Measurements from ENCODE around the gene OLFML2A.
A peak's percentile ranks its signal among the peaks of the same experiment; 100 is the strongest.

The OLFML2A gene

GRCh38 chr9:124766326-124766725 lies 10.6 kb upstream of the OLFML2A start:
- DNase-seq (ENCODE audit: extremely low spot score) = no peak
- no peak for TF ChIP-seq HDGF (IDR thresholded peaks at IDR 0.05; ENCODE audit: borderline replicate concordance)
- TF ChIP-seq, protein P1, sequence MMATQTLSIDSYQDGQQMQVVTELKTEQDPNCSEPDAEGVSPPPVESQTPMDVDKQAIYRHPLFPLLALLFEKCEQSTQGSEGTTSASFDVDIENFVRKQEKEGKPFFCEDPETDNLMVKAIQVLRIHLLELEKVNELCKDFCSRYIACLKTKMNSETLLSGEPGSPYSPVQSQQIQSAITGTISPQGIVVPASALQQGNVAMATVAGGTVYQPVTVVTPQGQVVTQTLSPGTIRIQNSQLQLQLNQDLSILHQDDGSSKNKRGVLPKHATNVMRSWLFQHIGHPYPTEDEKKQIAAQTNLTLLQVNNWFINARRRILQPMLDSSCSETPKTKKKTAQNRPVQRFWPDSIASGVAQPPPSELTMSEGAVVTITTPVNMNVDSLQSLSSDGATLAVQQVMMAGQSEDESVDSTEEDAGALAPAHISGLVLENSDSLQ (IDR thresholded peaks at IDR 0.05) = no peak
- no peak for TF ChIP-seq L3MBTL2 (conservative IDR thresholded peaks at IDR 0.05)
- no peak for TF ChIP-seq NFRKB (IDR thresholded peaks at IDR 0.05)
- TF ChIP-seq ZNF384 (IDR thresholded peaks at IDR 0.05) = no peak
- no peak for TF ChIP-seq CTBP1 (IDR thresholded peaks at IDR 0.05; ENCODE audit: borderline replicate concordance)
- no peak for TF ChIP-seq FOXM1 (IDR thresholded peaks at IDR 0.05; ENCODE audit: borderline replicate concordance)
- TF ChIP-seq FOXA1 (IDR thresholded peaks at IDR 0.05) = no peak
- TF ChIP-seq SP1 (IDR thresholded peaks at IDR 0.05) = no peak
- POLR2A ChIA-PET = interaction anchor here (1.2 to 1.7 kb wide), 2 partner anchors 95 to 105 kb away, joined by 3 to 8 read pairs; partner anchors contain the start of genes ARPC5L and RPL35
- CTCF ChIA-PET = interaction anchor here (0.7 to 1.4 kb wide), 5 partner anchors 14 to 214 kb away, joined by 3 to 5 read pairs (median 3); no protein-coding TSS in a partner anchor

DNA sequence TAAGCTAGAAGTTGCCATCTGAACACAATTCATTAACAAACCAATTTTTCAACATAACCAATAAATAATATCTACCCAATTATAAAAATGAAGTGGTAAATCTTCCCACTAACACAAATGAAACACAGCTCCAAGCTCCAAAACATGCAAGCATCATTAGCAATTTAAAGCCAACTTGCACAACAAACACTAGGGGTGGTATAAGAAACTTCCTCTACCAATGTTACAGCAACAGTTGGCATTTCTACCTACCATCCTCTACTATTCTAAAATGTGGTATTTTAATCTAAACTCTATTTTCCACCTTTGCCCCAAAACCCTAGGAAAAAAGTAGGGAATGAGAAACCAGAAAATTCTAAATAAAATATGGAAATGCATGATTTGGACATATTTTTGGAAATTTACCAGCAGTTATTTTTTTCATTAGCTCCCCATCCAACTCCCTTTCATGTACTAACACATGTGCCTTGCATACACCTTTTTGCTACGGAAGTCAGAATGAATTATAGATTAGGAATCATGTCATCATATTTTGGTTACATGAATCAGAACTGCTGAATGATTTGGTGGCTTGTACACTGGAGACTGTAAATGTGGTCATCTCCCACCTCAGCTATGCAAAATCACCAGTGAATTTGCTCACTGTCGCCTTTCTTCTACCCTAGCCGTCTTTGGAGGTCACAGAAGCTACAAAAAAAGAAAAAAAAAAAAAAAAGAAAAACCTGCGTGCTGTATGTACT lies 9.9 kb upstream of the OLFML2A start:
- POLR2A ChIA-PET = interaction anchor here (1.2 to 1.7 kb wide), 2 partner anchors 95 to 106 kb away, joined by 3 to 8 read pairs; partner anchors contain the start of genes ARPC5L and RPL35
- CTCF ChIA-PET = interaction anchor here (0.7 to 1.4 kb wide), 6 partner anchors 15 to 215 kb away, joined by 3 to 5 read pairs (median 3); no protein-coding TSS in a partner anchor
- no peak for DNase-seq (ENCODE audit: extremely low spot score)
- TF ChIP-seq SUZ12 (IDR thresholded peaks at IDR 0.05) = no peak
- TF ChIP-seq FOXA1 (IDR thresholded peaks at IDR 0.05) = no peak
- no peak for TF ChIP-seq CTBP1 (IDR thresholded peaks at IDR 0.05; ENCODE audit: borderline replicate concordance)
- no peak for TF ChIP-seq FOXK2 (IDR thresholded peaks at IDR 0.05)
- TF ChIP-seq NFRKB (IDR thresholded peaks at IDR 0.05) = no peak
- TF ChIP-seq SP1 (IDR thresholded peaks at IDR 0.05) = no peak
- TF ChIP-seq HDGF (IDR thresholded peaks at IDR 0.05; ENCODE audit: borderline replicate concordance) = no peak
- no peak for TF ChIP-seq LEF1 (IDR thresholded peaks at IDR 0.05; ENCODE audit: borderline replicate concordance)
- no peak for TF ChIP-seq ARNT (IDR thresholded peaks at IDR 0.05)
- TF ChIP-seq L3MBTL2 (conservative IDR thresholded peaks at IDR 0.05) = no peak
- TF ChIP-seq FOXM1 (IDR thresholded peaks at IDR 0.05; ENCODE audit: borderline replicate concordance) = no peak
- TF ChIP-seq, protein P1 (IDR thresholded peaks at IDR 0.05) = no peak
- TF ChIP-seq TARDBP (IDR thresholded peaks at IDR 0.05) = no peak

- TF ChIP-seq, protein P1 (IDR thresholded peaks at IDR 0.05) = no peak
- TF ChIP-seq CTBP1 (IDR thresholded peaks at IDR 0.05; ENCODE audit: borderline replicate concordance) (no peak), TARDBP (IDR thresholded peaks at IDR 0.05) (no peak), NFRKB (IDR thresholded peaks at IDR 0.05) (no peak), L3MBTL2 (conservative IDR thresholded peaks at IDR 0.05) (no peak), SP1 (IDR thresholded peaks at IDR 0.05) (no peak)
- DNase-seq (ENCODE audit: extremely low spot score) = no peak
- ChIA-PET CTCF (no interaction called here), POLR2A (no interaction called here)
Observed at GRCh38 chr9:124767821-124768220, 9.1 kb upstream of the OLFML2A start.

DNA sequence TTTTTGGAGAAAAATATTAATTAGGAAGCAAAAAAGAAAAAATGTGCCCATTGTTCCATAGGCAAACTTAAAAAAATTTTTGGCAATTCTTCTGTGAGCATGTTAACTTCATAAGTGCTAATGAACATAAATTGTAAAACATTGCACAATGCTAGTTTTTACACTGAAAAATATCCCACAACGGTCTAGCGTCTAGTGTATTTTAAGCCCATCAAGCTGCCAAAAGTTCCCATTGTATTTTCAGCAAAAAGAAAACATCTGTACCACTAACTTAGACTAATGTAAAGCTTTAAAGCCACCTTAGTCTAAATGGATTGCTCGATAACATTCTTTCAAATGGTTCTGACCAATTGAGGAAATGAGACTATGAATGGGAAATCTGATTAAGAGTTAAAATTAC lies 8.6 kb upstream of the OLFML2A start:
- TF ChIP-seq LEF1 (IDR thresholded peaks at IDR 0.05; ENCODE audit: borderline replicate concordance) (no peak), BHLHE40 (IDR thresholded peaks at IDR 0.05; ENCODE audit: borderline replicate concordance) (no peak), ZNF384 (IDR thresholded peaks at IDR 0.05) (no peak), FOXA1 (IDR thresholded peaks at IDR 0.05) (no peak), NFRKB (IDR thresholded peaks at IDR 0.05) (no peak), CTBP1 (IDR thresholded peaks at IDR 0.05; ENCODE audit: borderline replicate concordance) (no peak), SP1 (IDR thresholded peaks at IDR 0.05) (no peak), FOXK2 (IDR thresholded peaks at IDR 0.05) (no peak), ARNT (IDR thresholded peaks at IDR 0.05) (no peak), SUZ12 (IDR thresholded peaks at IDR 0.05) (no peak), TARDBP (IDR thresholded peaks at IDR 0.05) (no peak), HDGF (IDR thresholded peaks at IDR 0.05; ENCODE audit: borderline replicate concordance) (no peak)
- TF ChIP-seq, protein P1 (IDR thresholded peaks at IDR 0.05) = no peak
- POLR2A ChIA-PET = no interaction called here
- no peak for DNase-seq (ENCODE audit: extremely low spot score)
- CTCF ChIA-PET = no interaction called here

- ChIA-PET CTCF (interaction anchor here (0.6 to 9.5 kb wide), 2 partner anchors 8 to 85 kb away, joined by 5 to 244 read pairs; partner anchors contain the start of gene WDR38), POLR2A (interaction anchor here (1.1 to 4.2 kb wide), 5 partner anchors 84 to 153 kb away, joined by 3 to 24 read pairs (median 14); partner anchors contain the start of genes ARPC5L, RPL35 and WDR38)
- no peak for DNase-seq (ENCODE audit: extremely low spot score)
- TF ChIP-seq ZNF384 (IDR thresholded peaks at IDR 0.05) (peak; percentile 44), L3MBTL2 (conservative IDR thresholded peaks at IDR 0.05) (no peak)
- TF ChIP-seq, protein P1 (IDR thresholded peaks at IDR 0.05) = no peak
Observed at GRCh38 chr9:124768750-124769548, 8.0 kb upstream of the OLFML2A start.

All from HEK293T (cell line).